ENCODE measurements around the gene PIP5K1B. TPM values are rescaled to one million over a fixed set of nuclear protein-coding genes. Genes with fewer than 3 reads are reported as not detected.
"Not testable (repeated sequence)": the region's sequence is repeated elsewhere in the genome, so short reads cannot be mapped to it uniquely, and the experiment has no call there.

PIP5K1B gene
- total RNA-seq, 1 donor from 2014 or later, result 5.0 TPM

GRCh38 chr9:68957479-68957878, 252.4 kb downstream of the PIP5K1B start:
- DNase-seq, result no peak

GRCh38 chr9:68961587-68961986, 256.5 kb downstream of the PIP5K1B start:
- no peak for DNase-seq

GRCh38 chr9:68963416-68963815, 258.4 kb downstream of the PIP5K1B start:
- DNase-seq, result no peak

- DNase-seq, result no peak
Observed at GRCh38 chr9:68964102-68964541, 259.1 kb downstream of the PIP5K1B start.

- DNase-seq, result no peak
Observed at GRCh38 chr9:68964765-68965164, 259.7 kb downstream of the PIP5K1B start.

GRCh38 chr9:68966496-68966944, 261.5 kb downstream of the PIP5K1B start:
- DNase-seq, result no peak

DNA sequence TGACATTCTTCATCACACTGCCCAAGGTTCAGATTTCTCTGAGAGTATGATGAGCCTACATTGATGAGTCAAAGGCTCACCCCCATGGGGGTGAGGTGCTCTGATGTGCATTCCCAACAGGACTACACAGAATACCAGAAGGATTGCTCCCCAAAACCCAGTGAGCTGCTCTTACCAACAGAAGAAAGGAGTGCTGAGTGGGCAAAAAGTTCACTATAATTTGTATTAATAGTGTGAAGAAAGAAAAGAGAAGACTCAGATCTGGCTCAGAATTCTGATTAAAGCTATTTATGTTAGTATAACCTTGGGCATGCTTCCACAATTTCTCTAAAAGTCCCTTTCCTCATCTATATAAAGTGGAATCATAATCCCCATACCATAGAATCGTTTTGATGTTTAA, 262.8 kb downstream of the PIP5K1B start:
- DNase-seq, result no peak

- no peak for DNase-seq
Observed at GRCh38 chr9:68969538-68969937, 264.5 kb downstream of the PIP5K1B start.

DNA sequence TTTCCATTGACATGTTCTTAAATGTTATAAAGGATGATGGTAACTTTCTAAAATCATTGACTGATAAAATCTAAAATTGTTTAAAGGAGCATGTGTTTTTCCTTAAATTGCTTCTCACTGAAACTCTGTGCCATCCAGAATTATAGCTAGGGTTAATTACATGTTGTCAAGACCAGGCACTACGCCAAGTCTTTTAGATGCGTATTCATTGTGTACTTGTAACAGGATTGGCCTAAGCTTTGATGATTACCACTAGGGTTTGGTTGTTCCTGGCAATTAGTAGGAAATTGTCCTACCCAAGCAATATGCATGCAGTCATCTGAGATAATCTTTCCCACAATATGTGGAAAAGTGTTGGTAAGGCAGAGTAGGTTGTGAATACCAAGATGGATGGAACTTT, 265.1 kb downstream of the PIP5K1B start:
- DNase-seq, result no peak

- no peak for DNase-seq
Observed at GRCh38 chr9:68973619-68974018, 268.6 kb downstream of the PIP5K1B start.

- DNase-seq, result no peak
Observed at GRCh38 chr9:68974431-68974830, 269.4 kb downstream of the PIP5K1B start.

DNA sequence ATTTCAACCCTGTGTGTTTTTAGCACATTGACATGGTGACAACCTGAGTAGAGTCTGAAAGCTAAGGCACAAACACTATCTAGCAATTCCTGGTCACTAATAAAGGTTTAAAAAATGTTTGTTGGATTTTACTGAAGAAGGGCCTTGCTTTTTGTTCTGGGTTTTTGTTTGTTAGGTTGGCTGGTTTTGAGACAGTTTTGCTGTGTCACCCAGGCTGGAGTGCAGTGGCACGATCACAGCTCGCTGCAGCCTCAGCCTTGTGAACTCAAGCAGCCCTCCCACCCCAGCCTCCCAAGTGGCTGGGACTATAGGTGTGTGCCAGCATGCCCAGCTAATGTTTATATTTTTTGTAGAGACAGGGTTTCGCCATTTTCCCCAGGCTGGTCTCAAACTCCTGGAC, 269.9 kb downstream of the PIP5K1B start:
- DNase-seq, result no peak

DNA sequence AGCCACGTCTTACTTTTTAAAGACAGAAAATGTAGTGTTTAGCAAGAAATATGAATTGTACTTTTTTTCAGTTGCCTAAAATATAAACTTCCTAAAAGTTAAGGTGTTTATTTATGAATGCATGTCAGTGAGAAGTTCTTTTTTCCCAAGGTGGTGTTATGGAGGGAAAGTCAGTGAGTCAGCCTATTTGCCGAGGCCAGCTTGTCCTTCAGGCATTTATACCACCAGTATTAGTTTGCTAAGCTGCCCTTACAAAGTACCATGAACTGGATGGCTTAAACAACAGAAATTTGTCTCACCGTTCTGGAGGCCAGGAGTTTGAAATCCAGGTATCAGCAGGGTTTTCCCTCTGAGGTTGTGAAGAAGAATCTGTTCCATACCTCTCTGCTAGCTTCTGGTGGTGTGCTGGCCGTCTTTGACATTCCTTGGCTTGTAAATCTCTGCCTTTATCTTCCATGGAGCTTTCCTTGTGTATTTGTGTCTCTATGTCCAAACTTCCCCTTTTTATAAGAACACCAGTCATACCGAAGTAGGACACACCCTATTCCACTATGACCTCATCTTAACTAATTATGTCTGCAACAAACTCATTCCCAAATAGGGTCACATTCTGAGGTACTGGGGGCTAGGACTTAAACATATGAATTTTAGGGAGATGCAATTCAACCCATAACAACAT, 270.5 kb downstream of the PIP5K1B start:
- DNase-seq, result no peak

- DNase-seq, result no peak
Observed at GRCh38 chr9:68978066-68978465, 273.0 kb downstream of the PIP5K1B start.

GRCh38 chr9:68978501-68978900, 273.5 kb downstream of the PIP5K1B start:
- no peak for DNase-seq

GRCh38 chr9:68979538-68980314, 274.7 kb downstream of the PIP5K1B start:
- DNase-seq, result no peak

GRCh38 chr9:68980341-68980914, 275.4 kb downstream of the PIP5K1B start:
- DNase-seq, result no peak

GRCh38 chr9:68981789-68982188, 276.7 kb downstream of the PIP5K1B start:
- DNase-seq, result no peak

- no peak for DNase-seq
Observed at GRCh38 chr9:68983008-68983411, 278.0 kb downstream of the PIP5K1B start.

DNA sequence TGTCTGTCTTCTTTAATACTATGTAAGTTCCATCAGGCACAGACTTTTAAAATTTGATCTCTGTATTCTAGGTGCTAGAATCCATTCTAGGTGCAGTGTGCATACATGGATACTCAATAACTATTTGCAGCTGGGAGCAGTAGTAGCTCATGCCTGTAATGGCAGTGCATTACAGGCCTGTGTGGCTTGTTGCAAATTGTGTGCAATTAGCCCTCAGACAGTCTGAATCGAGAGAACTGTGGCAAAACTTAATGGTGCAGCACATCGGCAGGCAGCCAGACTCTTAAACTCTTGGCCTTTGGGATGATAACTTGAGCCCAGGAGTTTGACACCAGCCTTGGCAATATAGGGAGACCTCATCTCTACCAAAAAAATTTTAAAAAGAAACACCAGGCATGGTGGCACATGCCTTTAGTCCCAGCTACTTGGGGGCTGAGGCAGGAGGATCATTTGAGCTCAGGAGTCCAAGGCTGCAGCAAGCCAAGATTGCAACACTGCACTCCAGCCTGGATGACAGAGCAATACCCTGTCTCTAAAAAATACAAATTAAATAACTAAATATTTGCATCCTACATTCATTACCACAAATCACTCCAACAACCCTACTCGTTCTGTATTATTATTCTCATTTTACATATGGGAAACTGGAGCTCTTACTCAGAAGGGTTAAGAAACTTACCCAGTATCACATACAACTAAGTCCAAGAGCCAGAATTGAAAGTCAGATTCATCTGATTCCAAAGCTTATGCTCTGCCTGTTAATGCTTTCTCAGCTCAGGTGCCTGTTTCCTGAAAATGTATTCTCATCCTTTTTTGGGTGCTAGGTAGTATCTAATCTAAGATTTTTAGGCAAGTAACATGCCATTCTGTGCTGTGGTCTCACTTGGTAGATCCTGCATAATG, 278.7 kb downstream of the PIP5K1B start:
- DNase-seq, result no peak

DNA sequence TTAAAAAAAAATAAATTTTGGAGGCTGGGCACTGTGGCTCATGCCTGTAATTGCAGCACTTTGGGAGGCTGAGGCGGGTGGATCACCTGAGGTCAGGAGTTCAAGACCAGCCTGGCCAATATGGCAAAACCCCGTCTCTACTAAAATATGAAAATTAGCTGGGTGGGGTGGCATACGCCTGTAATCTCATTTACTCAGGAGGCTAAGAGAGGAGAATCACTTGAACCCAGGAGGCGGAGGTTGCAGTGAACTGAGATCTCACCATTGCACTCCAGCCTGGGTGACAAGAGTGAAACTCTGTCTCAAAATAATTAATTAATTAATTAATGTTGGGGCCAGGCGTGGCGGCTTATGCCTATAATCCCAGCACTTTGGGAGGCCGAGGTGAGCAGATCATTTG, 281.9 kb downstream of the PIP5K1B start:
- not testable (repeated sequence) for DNase-seq

- no peak for DNase-seq
Observed at GRCh38 chr9:68991457-68991856, 286.4 kb downstream of the PIP5K1B start.
